ENCODE data around the gene PFKP.

The PFKP gene

DNA sequence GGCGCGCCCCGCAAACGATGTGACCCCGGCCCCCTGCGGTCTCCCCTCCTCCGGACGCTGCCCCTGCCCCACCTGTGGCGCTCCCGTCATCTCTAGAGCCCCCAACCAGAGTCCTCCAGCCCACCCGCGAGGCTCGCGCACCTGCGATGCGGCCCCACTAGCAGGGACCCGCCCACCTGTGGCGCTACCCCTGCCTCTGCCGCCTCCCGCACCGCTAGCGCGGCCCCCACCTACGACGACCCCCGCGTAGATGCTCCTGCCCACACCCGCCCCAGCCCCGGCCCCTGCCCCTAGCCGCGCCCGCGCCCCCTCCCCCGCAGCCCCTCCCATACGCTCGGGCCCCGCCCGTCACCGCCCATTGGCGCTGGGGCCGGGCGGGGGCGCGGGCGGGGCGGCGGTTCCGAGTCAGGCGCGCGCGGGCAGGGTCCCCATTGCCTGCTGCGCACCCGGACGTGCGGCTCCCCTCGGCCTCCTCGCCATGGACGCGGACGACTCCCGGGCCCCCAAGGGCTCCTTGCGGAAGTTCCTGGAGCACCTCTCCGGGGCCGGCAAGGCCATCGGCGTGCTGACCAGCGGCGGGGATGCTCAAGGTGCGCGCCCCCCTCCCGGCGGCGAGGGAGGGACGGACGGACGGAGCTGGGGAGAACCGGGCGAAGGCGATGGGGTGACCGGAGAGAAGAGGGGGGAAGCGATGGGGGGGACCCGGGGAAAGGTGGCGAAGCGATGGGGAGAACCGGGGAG, at the start of gene PFKP:
PFKP (plus strand) TSS at position 431 of the 741 bp plus-strand sequence; CDS start at position 479, 48 bp downstream.
- DNase-seq, result peak; percentile 27

DNA sequence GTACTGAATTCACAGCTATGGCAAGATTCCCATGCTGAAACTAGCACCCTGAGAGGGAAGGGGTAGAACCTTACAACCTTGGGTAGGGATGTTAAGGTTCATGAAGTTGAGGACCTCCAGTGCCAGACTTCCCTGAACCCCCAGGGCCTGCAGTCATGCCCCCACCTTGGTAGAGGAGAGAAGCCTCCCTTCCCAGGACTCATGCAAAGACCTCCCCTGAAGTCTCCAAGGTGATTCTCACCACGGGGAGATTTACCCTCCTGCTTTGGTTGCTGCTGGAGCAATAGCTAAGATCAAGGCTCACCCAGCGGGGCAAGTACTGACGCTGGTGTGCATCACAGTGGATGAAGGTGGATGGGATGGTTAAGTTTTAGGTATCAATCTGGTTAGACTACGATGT, 49.1 kb upstream of the PFKP start:
- DNase-seq, result no peak

DNA sequence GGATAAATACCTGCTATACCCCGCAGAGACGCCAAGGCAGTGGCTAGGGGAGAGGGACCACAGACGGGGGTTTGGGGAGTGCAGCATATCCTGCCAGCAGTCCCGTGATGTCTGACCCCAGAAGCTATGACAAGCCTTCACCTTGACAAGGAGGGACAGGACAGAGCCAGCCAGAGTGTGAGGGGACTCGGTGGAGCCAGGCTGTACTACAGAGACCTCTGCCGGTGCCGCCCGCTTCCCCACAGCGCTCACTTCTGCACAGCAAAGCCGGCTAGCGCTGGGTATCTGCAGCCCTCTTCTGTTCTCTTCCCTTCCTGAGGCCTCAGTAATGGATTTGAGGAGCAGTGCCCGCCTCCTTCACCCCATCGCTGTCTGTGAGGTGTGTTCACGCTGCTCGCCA, 47.0 kb upstream of the PFKP start:
- no peak for DNase-seq

DNA sequence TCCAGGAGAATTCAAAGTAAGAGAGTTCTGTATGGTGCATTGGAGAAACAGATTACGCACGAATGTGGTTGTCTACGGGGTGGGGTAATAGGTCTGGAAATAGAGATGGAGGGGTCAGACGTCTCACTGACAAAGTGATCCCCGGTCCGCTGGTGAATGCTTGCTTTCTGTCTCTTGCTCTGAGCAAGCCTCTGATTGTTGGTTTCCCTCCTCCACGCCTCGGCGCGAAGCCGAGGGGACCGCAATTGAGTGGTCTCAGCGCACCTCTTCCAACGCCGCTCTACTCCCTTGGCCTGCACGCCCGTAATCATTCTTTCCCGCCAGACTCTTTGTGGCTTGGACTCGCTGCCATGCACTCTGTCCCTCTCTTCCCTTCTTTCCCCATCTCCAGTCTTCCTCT, 46.5 kb upstream of the PFKP start:
- DNase-seq, result no peak

DNA sequence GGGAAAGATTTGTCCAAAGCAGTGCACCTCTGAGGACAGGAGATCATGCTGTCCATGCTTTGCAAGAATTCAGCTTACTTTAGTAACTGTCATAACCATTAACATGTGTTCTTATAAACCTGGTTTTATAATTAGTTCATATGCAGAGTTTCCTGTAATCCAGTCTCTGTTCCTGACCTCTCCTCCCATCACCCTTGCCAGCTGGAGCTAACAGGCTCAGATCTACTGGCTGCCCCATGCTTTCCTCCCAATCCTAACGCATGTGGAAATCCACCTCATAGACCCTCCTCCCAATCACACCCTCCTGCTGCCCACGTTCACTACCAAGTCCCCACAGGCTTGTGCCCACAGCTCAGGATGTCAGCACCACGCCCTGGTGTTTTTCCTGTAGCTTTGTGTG, 45.3 kb upstream of the PFKP start:
- no peak for DNase-seq

DNA sequence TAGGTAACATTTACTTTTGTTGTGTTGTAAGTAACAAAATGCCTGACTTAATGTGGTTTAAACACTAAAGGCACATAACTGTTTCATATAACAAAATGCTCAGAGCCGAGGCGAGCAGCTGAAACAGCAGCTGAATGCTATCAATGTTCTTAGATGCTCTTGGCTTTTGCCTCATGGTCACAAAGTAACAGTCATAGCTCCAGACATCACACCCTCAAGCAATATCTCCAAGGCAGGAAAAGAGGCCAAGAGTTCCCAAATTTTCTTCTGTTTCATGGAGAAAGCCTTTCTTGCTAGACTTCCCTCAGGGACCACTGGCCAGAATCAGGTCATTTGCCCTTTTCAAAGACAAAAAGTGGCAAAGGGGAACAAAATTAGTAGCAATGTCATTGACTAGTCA, 43.5 kb upstream of the PFKP start:
- no peak for DNase-seq

DNA sequence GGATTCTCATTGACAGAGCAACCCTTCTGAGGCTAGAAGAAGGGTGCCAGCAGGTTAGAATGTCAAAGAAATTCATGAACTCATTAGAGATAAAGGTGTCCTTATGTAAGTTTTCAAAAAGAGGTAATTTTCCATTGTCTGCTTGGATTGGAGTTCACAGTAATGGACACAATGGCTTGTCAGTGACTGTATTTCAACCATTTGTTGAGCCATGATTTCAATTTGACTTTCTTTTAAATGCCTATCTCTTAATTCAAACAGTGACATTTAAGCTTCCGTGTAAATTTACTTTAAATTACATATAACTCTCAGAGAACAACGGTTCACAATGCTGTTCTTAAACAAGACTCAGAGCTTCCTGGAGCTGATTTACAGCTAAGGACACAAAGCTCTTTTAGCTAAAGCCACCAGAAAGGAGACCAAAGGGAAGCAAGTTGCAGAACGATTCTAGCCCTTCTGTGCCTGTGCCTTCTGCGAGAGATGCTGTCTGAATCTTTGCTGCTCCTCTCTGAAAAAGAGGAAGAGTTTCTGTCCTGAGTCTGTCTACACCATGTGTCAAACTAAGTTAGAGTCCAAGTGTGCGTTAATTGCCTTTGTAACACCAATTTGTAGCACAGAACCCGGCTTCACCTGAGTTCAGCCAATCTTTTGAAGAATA, 42.2 kb upstream of the PFKP start:
- no peak for DNase-seq

DNA sequence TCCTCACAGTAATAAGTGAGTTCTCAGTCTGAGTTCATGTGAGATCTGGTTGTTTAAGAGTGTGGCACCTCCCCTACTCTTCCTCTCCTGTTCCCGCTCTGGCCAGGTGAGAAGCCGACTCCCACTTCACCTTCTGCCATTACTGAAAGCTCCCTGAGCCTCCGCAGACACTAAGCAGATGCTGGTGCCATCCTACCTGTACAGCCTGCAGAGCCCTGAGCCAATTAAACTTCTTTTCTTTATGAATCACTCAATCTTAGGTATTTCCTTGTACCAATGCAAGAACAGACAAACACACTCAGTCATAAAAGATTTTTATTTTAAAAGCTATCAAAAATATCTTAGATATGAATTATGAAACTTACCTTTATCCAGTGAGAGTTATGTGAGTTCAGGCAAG, 39.5 kb upstream of the PFKP start:
- DNase-seq, result no peak

DNA sequence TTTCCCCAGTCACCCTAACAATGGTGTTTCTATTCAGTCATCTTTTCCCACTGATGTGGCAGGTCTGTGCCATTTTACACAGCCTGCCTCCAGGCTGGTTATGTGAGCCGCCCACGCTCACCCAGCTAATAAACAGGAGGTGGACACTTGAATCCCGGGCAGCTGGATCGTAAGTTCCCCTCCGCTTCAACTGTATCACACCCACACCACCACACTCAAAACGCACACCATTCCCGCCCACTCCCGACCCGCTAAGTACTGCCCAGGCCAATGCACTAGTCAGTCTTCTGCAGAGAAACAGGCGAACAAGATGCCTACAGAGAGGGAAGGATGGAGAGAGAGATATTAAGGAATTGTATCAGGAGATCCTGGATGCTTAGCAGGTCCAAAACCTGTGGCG, 38.9 kb upstream of the PFKP start:
- DNase-seq, result no peak

DNA sequence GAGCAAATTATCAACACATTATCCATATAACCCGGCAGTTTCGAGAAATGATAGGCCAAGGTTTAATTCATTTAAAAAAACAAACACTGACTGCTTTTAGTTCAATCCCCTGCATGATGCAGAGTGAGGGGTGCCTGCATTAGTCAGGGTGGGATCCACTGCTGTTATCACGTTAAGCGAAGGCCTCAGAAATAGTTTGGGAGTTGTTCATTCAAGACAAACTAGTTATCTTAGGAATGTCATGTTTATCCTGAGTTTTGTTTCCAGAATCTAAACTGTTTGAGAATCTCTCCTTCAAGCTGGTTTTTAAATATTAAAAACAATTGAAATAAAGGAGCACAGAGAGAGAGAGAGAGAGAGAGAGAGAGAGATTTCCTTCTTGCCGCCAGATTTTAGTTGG, 36.6 kb upstream of the PFKP start:
- DNase-seq, result no peak

DNA sequence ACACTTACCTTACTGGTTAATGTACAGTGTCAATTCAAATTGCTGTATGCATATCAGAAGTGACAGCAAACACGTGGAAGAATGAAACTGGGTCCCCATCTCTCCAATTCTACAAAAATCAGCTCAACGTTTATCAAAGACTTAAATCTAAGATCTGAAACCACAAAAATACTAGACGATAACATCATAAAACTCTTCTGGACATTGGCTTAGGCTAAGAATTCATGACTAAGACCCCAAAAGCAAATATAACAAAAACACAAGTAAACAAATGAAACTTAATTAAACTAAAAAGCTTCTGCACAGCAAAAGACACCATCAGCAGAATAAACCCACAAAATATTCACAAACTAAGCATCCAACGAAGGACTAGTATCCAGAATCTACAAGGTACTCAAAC, 35.9 kb upstream of the PFKP start:
- no peak for DNase-seq

DNA sequence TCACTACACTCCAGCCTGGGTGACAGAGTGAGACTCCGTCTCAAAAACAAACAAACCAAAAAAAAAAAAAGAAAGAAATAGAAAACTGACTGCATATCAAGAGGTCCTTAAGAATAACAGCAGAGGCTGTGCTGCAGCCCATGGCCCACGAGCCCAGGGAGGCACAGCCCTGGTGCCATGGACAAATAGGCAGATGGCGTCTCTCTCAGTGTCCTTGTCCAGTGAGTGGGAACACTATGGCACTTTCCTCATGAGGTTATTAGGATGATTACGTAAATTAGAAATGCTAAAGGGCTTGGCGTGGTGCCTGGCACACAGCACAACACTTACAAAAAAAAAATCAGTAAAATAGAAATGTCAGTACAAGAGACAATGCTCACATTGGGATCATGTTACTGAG, 33.4 kb upstream of the PFKP start:
- no peak for DNase-seq

DNA sequence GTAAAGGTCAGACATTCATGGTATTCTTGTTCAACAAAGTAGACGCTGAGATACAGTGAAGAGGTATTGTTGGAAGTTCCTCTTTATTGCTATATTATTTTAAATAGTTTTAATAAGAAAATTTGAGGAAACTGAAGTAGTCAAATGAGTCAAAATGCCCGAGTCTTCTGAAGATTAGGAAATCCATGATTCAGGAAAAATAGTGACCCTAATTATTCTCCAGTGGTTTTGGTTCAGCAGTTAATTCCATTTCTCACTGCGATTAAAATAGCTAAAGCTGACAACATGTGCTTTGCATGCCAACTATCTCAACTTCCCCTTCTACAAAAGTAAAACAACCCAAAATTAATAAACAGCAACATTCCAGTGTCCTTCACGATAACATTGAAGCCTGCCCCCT, 32.7 kb upstream of the PFKP start:
- DNase-seq, result no peak

DNA sequence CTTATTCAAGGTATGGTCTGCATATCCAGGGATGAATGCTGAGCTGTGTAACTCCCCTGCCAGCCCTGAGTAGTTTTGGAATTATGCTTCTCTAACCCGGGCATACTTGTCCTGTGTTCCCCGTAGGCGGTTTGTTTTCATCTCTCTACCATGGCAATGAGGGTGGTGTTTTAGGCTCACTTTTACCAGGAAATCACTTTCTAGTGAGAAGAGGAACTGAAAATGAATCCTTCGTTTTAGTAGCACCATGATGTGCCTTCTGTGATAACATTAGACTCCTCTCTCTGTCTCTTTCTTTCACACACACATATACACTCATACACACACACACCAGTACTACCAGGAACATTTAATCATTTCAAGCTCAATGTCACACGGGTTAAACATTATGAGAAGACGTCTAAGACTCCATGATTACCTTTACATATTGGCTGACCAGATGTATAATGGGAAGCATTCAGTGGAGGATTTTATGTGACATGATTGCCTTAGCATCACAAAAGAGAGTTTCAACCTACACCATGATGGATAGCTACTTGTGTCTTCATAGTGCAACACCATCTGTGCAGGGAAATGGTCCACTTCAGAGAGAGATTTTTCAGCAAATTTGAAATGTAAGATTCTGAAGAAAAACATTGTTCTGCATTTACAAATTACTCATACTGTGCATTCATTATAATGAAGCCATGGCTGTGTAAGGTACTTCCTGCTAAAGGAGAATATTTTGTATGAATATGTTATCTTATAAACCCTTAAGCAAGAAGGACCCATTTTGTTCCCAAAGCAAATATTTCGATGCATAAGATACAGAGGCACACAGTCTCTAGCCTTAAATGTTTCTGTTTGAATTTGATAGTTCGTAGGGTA, 31.0 kb upstream of the PFKP start:
- no peak for DNase-seq

DNA sequence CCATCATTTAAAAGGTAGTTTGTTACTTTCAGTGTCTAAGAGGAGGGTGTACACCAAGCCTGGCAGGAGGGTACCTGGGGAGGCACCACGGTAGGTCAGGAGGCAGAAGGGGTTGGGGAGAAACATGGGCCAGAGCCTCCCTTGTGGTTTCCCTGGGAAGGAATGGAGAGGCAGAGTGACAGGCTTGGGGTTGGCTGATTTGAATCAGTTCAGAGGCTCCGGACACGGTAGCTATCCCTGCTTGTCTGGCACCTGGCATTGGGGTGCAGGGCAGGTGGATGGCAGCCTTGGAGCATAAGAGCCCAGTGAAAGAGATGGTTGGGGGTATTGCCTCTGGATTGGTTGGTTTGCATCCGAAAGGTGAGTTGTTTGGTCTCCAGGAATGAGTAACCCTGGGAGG, 30.2 kb upstream of the PFKP start:
- no peak for DNase-seq

DNA sequence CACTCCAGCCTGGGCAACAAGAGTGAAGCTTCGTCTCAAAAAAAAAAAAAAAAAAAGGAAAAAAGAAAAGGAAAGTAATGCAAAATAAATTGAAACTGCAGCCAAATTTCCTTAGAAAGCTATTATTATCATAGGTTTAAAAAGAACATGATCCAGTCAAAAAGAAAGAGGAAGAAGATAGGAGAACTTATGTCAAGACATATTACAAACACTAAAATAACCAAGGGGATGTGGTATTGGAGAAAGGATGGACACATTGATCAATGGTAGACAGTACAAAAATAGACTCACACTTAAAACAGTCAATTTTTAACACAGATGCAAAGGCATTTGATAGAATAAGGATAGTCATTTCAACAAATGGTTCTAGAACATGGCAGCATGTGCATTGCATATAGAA, 27.3 kb upstream of the PFKP start:
- no peak for DNase-seq

DNA sequence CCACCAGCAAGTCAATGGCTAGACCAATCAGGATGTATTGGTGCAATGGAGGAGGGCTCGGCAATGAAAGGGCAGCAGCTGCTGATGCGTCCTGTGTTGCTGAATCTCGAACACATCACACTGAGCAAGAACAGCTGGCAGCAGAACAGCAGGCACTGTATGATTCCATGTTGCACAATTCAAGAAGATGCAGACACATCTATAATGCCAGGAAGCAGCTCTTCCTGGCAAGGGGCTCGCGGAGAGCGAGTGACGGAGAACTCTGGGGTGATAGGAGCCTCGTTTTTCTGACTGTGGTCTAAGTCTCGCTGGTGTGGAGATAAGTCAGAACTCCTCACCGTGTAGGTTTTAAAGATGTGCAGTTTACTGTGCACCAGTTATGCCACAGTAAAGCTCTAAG, 24.8 kb upstream of the PFKP start:
- no peak for DNase-seq

DNA sequence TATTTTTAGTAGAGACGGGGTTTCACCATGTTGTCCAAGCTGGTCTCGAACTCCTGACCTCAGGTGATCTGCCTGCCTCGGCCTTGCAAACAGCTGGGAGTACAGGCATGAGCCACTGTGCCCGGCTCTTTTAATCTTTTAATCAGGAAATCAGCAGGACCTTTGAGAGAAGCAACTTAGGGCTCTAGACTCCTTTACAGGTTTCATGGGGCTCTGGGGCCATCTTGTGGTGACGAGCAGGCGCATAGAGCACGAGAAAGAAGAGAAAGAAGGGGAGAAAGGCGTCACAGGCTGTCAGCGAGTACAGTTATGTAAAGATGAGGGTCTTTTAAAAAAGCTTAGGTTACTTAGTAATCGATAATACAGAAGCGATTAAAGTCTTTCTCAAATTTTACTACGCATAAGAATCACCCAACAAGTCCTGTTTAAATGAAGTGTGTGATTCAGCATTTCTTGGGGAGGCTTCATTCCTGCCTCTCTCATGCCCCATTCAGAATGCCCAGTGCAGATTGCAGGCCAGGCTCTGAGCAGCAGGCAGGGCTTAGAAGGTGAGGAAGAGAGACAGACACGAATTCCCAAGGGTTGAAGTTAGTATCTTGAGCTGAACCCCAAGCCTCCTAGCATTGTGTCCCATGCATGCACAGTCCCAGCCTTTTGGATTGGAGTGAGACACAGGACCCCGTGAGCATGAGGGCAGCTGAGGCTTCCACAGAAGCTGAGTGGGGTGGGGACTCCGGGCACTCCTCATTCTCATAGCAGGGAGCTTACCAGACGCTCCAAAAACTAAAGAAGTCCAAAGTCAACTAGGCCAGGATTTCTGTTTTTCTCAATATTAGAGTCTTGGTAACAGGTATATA, 23.6 kb upstream of the PFKP start:
- DNase-seq, result peak; percentile 71

DNA sequence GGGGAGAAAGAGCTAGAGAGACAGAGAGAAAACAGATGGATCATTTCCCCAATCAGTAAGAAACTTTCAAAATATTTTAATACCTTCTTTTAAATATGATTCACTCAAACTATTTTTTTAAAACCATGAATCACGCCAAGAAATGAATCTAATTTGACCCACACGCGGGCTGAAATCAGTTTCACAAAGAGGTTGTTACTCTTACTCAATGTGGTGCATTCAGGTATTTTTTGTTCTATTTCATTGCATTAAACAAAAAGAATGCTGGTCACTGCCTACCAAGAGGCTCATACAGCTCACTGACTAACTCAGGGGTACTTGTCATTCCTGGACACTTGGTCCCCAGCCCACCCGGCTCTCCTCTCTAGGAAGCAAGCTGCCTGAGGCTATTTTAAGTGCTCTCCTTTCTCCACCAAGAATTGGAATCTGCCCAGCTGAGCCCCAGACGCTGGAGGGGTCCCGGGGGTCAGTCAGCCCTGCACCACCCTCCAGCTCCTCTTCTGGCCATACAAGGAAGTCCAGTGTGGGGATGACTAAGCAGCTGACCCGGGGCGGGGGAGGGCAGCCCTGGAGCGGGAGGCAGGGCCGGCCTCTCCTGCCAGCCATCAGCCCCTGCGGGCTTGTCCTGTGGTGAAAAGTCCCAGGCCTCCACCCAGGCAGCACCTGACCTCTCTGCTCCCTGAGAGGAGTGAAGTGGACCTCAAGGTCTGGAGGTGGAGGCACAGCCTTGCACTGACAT, 21.7 kb upstream of the PFKP start:
- DNase-seq, result no peak

DNA sequence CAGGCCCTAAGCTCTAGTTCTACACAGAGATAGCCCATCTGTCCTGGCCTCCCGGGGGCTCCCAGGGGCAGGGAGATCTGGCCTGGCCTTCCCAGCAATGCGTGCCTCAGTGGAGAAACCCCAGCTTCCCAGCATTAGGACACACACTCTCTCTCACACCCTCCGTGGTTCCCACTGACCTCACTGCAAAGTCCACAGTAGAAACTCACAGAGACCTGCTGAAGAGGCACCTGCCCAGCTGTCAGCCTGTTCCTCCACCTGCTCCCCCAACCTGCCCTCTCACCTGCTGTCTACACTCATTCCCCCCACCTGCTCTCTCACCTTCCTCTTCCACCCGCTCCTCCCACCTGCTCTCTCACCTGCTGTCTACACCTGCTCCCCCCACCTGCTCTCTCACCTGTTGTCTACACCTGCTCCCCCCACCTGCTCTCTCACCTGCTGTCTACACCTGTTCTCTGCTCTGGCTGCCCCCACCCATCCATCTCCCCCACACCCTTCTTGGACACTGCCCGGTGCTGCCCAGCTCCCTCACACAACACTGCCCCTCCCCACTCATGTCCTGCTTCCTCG, 21.1 kb upstream of the PFKP start:
- DNase-seq, result no peak

DNA sequence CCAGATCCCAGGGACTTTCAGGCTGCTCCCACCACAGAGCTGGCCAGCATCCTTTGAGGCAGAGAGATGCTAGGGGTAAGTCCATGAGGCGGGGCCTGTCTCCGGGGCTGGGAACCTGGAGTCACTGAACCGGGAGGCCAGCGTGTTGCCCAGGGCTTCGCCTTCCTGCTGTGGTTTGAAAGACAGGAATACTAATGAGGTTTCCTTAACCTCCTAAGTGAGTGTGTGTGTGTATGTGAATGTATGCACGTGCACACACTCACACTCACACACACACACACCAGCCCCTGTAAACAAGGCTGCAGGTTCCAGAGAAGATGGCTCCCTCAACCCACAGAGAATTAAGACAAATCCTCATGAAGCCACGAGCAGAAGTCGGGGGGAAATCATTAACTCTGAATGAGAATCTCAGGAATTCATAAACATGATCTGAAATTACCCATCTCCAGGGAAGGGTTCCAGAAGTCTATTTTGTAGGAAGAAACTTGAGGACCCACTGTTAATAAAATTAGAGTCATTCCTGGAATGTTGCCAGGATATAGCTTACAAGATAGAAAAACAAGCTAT, 20.3 kb upstream of the PFKP start:
- no peak for DNase-seq

DNA sequence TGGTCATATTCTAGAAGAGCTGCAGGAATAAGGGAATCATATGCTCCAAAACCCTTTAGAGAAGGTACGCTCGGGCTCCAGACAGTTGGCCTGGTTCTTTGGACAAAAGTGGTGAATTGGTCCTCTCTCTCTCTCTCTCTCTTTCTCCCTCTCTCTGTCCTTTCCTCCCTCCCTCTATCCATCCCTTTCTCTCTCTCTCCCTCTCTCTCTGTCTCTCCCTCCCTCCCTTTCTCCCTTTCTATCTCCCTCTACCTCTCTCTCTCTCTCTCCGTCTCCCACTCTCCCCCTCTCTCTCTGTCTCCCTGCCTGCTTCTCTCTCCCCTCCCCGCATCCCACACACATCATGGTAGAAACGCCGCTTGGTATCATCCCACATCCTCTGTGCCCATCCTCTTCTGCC, 19.8 kb upstream of the PFKP start:
- DNase-seq, result no peak
